Stimulated activated CD4-positive, alpha-beta T cell treated with anti-CD3 and anti-CD28 coated beads, Interleukin-1b, Interleukin-23, amount 100 ng/mL, for 1 hour (primary cell): ENCODE measurements around the gene RRP9.
"Not testable (repeated sequence)": the region's sequence is repeated elsewhere in the genome, so short reads cannot be mapped to it uniquely, and the experiment has no call there.

Source experiments
- DNase-seq, 2 donors: peaks; one replicate each; pipeline ENCODE4 v3.0.0-alpha.2; 2020; ENCODE audit warnings: low read depth in 2 of 2

The RRP9 gene, protein sequence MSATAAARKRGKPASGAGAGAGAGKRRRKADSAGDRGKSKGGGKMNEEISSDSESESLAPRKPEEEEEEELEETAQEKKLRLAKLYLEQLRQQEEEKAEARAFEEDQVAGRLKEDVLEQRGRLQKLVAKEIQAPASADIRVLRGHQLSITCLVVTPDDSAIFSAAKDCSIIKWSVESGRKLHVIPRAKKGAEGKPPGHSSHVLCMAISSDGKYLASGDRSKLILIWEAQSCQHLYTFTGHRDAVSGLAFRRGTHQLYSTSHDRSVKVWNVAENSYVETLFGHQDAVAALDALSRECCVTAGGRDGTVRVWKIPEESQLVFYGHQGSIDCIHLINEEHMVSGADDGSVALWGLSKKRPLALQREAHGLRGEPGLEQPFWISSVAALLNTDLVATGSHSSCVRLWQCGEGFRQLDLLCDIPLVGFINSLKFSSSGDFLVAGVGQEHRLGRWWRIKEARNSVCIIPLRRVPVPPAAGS

DNA sequence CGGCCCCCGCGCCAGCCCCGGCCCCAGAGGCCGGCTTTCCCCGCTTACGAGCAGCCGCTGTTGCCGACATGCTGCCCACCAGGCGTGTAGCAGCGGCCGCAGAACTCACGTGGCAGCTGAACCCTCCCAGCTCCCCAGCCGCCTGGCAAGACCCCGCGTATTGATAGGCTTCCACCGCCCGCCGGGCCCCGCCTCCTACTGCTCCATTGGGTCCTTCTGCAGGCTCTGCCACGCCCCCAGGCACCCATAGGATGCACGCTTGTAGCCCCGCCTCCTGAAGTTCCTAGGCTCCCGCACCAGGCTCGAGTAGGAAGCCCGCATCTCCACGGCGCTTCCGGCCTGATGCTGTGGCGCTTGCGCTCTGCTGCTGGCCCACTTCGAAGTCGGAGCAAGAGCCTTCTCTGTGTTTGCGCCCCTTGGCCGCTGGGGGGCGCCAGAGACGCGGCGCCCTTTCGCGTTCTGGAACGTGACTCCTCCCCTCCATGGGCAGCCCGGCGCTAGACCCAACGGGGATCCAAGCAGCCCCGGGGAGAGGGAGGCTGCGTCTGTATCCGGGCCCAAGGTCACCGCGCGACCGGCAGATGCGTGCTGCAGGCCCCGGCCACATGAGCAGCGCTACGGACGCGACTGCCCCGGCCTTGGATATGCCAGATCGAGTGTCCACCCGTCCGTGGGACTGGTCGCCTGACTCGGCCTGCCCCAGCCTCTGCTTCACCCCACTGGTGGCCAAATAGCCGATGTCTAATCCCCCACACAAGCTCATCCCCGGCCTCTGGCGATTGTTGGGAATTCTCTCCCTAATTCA lies at the start of gene RRP9, which contains the start of gene PARP3:
Gene RRP9 (minus strand): TSS at position 107 of the 805 bp plus-strand sequence. CDS start 37 bp downstream, at position 70.
Gene PARP3 (plus strand): TSS at position 566 of the 805 bp plus-strand sequence. CDS start 993 bp downstream, outside the sequence.
- peak; percentile 97 to 99 for DNase-seq

DNA sequence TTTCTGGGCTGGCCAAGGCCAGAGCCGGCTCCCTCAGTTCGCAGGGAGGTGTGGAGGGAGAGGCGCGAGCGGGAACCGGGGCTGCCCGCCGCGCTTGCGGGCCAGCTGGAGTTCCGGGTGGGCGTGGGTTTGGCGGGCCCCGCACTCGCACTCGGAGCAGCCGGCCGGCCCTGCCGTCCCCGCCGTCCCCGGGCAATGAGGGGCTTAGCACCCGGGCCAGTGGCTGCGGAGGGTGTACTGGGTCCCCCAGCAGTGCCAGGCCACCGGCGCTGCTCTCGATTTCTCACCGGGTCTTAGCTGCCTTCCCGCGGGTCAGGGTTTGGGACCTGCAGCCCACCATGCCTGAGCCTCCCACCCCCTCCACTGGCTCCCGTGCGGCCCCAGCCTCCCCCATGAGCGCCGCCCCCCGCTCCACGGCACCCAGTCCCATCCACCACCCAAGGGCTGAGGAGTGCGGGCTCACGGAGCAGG lies 48.8 kb upstream of the RRP9 start:
- not testable (repeated sequence) for DNase-seq

DNA sequence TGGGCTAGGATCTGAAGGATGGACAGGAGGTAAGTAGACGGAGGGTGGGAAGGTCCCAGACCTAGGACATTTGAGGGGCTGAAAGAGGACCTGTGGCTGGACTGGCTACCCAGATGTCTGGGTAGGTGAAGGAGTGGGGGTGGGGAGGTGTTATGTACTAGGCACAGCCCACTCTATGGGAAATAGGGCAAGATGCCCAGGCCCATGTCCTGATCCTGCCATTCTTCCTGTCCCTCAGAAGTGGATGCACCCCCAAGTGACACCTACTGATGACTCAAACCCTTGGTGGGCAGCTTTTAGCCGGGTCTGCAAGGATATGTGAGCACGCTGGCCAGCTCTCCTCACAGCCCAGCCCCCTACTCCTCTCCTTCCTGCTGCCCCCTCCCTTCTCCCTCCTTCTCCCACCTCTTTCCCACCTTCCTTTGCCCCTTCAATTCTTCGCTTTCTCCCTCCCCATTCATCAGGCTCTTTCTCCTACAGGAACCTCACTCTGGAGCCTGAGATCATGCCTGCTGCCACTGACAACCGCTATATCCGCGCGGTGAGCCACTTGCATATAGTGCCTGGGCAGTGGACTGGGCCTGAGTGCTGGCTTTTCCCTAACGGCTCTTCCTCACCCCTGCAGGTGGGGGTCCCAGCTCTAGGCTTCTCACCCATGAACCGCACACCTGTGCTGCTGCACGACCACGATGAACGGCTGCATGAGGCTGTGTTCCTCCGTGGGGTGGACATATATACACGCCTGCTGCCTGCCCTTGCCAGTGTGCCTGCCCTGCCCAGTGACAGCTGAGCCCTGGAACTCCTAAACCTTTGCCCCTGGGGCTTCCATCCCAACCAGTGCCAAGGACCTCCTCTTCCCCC lies 46.8 kb upstream of the RRP9 start:
- no peak for DNase-seq

DNA sequence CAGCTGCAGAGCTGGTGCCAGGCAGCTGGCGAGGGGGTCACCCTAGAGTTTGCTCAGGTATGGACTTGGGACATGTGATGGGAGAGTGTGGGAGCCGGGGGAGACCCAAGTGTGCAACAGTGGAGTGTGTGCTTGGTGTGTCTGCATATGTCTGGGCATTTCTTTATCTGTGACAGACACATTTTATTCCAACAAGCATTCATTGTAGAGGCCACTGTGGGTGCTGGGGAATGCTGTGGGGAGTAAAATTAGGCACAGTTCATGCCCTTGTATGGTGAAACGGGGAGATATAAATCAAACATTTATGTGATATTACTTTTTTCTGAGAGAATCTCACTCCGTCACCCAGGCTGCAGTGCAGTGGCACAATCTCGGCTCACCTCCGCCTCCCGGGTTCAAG lies 45.9 kb upstream of the RRP9 start:
- DNase-seq = no peak

DNA sequence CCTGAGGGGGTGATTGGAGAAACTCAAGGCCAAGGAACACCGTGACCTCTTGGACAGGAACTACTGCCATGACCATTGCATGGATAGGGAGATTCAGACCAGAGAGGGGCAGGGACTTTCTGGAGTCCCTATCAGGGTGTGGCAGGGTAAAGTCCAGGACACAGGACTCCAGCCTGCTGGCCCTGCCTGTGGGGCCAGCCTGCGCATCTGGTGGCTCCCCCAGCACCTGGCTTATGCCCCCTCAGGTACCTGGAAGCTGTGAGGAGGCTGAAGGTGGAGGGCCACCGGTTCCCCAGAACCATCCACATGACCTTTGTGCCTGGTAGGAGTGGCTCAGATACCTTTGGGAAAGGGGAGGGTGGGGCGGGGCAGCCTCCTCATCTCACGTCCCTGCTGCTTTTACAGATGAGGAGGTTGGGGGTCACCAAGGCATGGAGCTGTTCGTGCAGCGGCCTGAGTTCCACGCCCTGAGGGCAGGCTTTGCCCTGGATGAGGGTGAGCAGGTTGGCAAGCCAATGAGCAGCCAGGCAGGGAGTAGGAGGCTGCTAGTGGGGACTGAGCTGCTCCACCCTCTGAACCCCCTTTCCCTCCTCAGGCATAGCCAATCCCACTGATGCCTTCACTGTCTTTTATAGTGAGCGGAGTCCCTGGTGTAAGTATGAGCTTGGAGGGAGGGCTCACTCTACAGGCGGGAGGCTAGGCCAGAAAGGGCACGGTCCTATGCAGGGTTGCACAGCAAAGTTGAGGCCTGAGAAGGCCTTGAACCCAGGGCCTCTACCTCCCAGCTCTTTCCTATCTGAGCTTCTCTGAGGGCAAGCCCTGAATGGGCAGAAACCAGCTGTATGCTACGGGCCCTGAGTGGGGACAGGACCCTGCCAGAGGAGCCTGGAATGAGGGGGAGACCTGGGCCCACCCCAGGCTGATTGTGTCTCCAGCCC lies 44.6 kb upstream of the RRP9 start:
- no peak for DNase-seq

DNA sequence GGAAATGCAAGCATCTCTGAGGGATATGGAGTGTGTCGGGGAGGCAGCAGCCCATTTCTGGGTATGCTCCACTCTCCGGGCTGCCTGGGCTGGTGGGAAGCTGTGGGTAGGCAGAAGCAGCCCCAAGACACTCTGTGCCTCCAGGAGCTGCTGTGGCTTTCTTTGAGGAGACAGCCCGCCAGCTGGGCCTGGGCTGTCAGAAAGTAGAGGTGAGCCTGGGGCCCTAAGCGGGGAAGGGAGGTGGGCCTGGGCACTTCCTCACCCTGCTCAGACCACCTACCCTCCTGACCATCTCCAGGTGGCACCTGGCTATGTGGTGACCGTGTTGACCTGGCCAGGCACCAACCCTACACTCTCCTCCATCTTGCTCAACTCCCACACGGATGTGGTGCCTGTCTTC lies 43.4 kb upstream of the RRP9 start:
- no peak for DNase-seq

DNA sequence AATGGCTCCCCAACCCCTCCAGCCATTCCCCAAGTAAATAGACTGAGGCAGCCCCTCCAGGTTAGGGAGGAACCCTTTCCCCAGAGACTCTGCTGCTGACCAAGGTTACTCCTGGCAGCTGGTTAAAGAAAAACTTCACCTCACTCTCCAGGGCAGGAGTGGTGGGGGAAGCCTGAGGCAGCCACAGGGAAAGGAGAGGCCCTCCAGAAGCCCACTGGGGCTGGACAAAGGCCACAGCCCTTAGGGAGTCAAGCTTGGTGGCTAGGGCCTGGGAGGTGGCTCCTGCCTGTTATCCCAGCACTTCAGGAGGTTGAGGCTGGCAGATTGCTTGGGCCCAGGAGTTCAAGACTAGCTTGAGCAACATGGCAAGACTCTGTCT lies 42.6 kb upstream of the RRP9 start:
- DNase-seq = no peak

DNA sequence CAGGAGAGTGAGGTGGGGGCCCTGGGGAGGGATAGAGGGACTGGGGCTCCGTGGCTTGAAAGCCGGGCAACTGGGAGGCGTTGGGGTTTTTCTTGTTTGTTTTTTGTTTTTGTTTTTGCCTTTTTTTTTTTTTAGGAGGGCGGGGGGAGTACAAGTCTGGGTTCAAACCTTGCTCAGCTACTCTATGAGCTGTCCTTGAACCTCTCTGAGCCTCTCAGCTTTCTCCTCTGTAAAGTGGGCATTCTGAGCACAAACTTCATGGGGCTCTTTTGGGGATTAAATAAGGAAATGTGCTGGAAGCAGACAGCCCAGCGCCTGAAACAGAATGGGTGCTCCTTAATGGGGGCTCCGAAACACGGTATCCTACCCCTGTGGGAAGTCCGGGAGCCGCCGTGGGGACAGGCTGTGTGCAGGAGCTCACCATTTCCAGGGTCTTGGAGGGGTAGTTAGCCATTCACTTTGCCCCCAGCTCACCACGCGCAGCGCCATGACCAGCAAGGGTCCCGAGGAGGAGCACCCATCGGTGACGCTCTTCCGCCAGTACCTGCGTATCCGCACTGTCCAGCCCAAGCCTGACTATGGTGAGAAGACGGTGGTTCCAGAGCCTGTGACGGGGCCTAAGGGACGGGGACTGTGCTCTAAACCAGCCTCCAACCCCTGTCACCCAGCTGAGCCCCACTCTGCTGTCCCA lies 42.0 kb upstream of the RRP9 start:
- DNase-seq = no peak

DNA sequence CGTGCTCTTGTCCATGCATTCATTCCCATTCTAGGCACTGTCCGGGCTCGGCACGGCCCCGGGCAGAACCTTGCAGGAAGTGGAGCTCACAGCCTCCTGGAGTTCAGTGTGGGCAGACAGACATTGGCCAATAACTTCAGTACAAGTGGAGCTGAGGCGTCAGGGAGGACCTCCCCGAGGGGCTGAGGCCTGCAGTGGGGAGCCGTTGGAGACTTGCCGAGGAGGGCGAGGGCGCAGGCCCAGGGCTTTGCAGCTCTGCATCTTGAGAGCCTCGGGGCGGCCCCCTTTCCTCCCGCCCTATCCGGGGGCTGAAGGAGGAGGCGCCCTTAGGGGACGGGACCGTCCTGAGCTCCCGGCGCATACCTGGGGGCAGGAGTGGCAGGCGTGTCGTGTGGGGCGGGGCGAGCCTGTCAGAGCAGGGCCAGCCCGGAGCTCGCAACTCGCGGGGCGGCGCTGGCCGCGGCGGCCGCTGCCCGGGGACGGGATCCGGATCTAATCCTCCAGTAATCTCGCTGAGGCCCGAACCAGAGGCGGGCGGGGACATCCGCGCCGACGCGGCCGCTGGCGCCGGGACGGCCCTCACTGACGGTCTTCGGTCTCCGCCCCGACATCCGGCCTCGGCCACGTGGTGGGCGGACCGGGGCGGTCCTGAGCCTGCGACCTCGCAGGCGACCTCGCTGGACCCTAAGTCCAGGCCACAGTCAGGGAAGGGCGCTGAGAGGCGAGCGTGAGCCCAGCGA lies 41.3 kb upstream of the RRP9 start, which contains the start of gene ACY1:
Gene ACY1 (plus strand): TSS at position 698 of the 740 bp plus-strand sequence. CDS start 530 bp downstream, outside the sequence.
- DNase-seq = peak in 1 of 2 donors; percentile 55

DNA sequence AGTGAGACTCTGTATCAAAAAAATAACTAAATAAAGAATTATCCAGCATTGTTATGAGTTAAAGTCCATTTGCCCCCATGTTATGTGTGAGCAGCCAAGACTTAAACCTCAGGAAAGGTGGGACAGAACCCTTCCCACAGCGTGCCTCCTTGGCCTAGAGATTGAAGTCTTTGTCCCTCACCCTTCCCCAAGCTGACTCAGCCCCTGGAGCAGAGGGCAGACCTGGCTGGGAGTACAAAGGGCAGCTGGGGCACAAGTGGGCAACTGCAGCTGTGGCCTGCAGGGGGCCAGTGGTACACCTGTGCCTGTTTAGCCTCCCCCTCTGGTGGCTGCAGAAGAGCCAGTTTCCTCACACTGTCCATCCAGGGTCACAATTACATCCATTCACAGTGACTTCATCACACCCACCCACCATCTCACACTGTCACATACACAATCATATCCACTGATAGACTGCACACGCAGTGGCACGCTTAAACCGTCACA lies 40.7 kb upstream of the RRP9 start:
- DNase-seq = no peak

DNA sequence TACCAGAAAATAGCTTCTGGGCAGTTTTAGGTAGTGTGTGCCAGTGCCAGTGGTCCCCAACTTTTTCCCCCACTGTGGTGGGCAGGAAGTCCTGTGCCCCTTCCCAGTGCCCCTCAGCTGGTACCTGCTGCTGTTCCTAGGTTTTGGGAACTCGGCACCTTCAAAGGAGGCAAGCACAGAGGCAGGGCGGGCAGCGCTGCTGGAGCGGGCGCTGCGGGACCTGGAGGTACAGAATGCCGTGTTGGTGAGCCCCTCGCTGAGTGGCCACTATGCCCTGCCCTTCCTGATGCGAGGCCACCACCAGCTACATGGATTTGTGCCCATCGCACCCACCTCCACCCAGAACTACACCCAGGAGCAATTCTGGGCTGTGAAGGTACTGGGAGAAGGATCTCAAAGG lies 38.5 kb upstream of the RRP9 start:
- DNase-seq = no peak

DNA sequence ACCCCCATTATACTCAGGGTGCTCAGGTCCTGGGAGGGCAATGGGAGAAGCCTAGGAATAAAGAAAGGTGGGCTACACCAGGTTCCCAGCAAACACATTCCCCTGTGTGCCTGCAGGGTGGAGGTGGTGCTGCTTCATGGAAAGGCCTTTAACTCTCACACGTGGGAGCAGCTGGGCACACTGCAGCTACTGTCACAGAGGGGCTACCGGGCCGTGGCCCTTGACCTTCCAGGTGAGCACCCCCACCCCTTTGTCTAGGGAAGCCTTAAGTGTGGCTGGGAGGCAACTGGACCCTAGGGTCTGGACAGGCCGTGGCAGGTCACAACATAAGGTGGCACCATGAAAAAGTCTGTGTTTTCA lies 36.4 kb upstream of the RRP9 start:
- no peak for DNase-seq

DNA sequence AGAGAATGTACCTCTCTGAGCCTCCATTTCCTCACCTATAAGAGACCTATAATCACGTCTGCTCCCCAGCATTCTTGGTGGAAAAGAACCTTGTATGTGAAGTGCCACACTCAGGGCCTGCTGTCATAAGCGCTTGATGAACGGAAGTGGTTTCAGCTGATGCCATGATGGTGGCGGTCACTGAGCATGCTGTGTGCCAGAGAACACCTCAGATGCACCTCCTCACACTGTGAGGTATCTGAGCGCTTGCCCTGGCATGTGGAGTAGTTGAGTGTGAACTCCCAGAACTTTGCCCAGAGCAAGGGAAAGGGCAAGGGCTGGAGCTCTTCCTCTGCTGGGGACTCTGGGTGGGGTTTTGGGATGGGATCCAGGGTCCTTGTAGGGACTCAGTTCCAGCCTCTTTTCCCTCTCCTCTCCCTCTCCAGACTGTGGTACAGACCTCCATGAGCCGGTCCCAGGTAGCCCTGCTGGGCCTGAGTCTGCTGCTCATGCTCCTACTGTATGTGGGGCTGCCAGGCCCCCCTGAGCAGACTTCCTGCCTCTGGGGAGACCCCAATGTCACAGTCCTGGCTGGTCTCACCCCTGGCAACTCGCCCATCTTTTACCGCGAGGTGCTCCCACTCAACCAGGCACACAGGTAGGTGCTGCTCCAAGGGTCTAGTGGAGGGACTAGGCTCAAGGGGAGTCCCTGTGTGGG lies 35.9 kb upstream of the RRP9 start:
- DNase-seq = no peak

DNA sequence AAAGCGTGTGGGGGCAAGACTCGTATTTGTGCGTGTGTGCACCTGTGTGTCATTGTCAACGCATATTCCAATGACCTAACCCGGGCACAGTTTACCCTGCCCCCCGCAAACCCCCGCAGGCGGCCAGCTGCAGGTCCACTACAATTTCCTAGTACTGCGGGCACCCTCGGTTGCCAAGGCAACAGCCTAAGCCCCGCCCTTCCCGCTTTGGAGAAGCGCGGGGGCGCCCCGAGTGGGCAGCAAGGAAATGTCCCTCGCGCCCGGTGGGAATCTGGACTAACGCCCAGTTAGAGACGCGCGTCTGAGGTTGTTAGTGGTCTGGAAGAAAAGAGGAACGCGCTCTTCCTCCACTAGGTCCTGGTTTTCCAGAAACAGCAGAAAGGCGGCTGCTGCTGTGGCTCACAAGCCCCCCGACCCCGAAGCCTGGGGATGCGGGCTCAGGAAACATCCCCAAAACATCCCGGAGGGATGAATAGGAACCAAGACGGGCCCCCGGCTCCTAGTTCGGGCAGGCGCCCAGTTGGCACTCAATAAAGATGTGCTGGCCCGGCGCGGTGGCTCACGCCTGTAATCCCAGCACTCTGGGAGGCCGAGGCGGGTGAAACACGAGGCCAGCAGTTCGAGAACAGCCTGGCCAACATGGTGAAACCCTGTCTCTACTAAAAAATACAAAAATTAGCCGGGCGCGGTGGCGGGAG lies 34.3 kb upstream of the RRP9 start:
- DNase-seq = no peak

DNA sequence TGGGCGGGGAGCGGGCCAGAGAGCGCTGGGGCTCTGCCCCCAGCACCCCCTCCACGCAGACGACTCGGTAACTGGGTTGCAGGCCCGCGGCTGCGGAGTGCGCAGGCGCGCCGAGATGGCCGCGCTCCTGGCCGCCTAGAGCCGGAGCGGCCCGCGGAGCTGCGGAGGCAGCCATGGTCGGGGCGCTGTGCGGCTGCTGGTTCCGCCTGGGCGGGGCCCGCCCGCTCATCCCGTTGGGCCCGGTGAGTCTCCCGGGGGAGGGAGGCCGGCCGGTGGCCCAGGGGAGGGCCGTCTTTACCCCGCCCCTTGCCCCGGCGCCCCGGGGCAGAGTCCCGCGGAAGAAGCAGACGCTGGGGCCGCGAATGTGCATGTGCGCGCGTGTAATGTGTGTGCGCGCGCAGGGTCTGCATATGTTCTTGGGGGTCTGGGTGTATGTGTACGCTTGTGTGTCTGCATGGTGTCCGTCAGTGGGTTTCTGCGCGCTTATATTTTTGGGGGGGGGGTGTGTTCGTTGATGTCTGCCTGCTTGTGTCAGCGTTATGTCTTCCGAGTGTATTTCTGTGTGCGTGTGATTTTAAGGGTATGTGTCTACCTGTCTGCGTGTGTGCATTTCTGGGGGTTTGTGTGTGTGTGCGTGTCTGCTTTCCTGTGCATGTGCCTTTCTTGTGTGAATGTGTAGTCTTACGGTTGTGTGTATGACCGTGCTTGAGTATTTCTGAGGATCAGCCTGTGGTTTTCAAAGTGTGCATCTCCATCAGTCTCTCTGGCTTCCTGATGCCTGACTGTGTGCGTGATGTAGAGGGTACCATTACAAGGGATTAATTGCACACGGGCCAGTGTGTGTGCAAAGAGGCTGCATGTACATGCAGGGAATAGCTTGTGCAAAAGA lies 33.5 kb upstream of the RRP9 start, which contains the start of gene ABHD14A:
Gene ABHD14A (plus strand): TSS at position 102 of the 889 bp plus-strand sequence. CDS start 72 bp downstream, at position 174.
- DNase-seq = peak; percentile 42 to 47

DNA sequence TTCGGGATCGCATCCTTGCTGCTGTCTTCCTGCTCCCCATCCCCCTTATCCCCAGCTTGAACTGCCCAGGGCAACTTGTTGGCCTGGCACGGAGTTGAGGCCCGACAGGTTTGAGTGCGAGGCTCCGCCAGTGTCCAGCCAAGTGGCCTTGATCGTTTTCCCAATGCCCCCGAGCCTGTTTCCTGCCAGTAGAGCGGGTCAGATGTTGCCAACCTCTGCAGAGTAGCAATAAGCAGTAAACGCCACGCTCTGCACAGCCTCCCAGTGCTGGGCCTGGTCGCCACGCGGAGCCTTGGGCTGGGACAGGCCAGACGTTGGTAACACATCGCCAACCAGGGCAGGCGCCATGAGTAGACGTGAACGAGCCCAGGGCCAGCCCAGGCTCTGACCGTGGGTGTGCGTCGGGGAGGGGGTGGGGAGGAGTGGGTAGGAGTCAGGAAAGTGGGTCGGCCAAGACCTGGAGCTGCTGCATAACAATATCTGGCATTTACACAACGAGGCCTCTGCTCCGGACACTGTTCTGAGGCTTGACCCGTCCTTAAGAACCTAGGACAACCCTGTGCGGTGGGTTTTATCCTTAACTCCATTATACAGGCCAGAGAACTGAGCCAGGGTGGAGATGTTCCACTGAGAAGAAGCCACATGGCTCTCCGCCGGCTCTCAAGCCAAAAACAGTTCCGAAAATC lies 32.7 kb upstream of the RRP9 start:
- DNase-seq = no peak
